Mesothelial cell of epicardium (in vitro differentiated cells): ENCODE measurements around the gene IMP4. TPM values are rescaled to one million over a fixed set of nuclear protein-coding genes. Genes with fewer than 3 reads are reported as not detected.

ENCODE experiments used
- DNase-seq, 2 experiments: peaks; one replicate each; pipeline ENCODE4 v3.0.0; 2021; ENCODE audit warnings: low spot score in 2 of 2; ENCODE audit not compliant: unreplicated experiment in 2 of 2
- H3K27ac Mint-ChIP-seq: 2 replicates; pipeline ENCODE4 v1.8.0; 2021; ENCODE audit warnings: mixed read lengths
- H3K27me3 Mint-ChIP-seq: 2 replicates; pipeline ENCODE4 v1.8.0; 2021; ENCODE audit warnings: low read depth, mixed read lengths
- H3K36me3 Mint-ChIP-seq: 2 replicates; pipeline ENCODE4 v1.8.0; 2021; ENCODE audit warnings: mixed read lengths
- H3K4me1 Mint-ChIP-seq: 2 replicates; pipeline ENCODE4 v1.8.0; 2021; ENCODE audit warnings: mixed read lengths
- H3K4me3 Mint-ChIP-seq: 2 replicates; pipeline ENCODE4 v1.8.0; 2021; ENCODE audit warnings: mild to moderate bottlenecking, moderate library complexity, mixed read lengths
- H3K9me3 Mint-ChIP-seq: 2 replicates; pipeline ENCODE4 v1.8.0; 2021; ENCODE audit warnings: mixed read lengths
- CTCF ChIP-seq: fragments of 200-600 bp; sonication (generic); IDR thresholded peaks from one replicate; pipeline ENCODE4 v1.5.0; 2021; ENCODE audit warnings: antibody characterized with exemption; ENCODE audit not compliant: unreplicated experiment
- total RNA-seq: library from RNA; stranded (reverse); gene quantifications from 3 replicates; pipeline ENCODE4 v1.2.1, GENCODE V29; 2021

Gene IMP4
- total RNA-seq, 1 donor from 2014 or later, result 46.9 TPM

- TF ChIP-seq CTCF, result no peak
- H3K27me3 Mint-ChIP-seq, result no peaks in the 10 kb centered on the region
- H3K36me3 Mint-ChIP-seq, result no peaks in the 10 kb centered on the region
- DNase-seq, result no peak
- no peak overlapping the region for H3K27ac Mint-ChIP-seq
- peaks cover 11% of the 10 kb centered on the region for H3K4me1 Mint-ChIP-seq
- no peak overlapping the region for H3K4me3 Mint-ChIP-seq
- no peaks in the 10 kb centered on the region for H3K9me3 Mint-ChIP-seq
Measured at GRCh38 chr2:130388221-130388907, 45.7 kb downstream of the IMP4 start.

- DNase-seq, result no peak
- Mint-ChIP-seq H3K27me3 (peaks cover 4% of the 10 kb centered on the region), H3K4me1 (peaks cover 11% of the 10 kb centered on the region), H3K9me3 (no peaks in the 10 kb centered on the region), H3K36me3 (no peaks in the 10 kb centered on the region), H3K4me3 (no peak overlapping the region), H3K27ac (no peak overlapping the region)
- TF ChIP-seq CTCF, result no peak
Measured at GRCh38 chr2:130389358-130389757, 46.7 kb downstream of the IMP4 start.

GRCh38 chr2:130389783-130390182, 47.1 kb downstream of the IMP4 start:
- TF ChIP-seq CTCF, result no peak
- H3K4me3 Mint-ChIP-seq, result no peak overlapping the region
- no peaks in the 10 kb centered on the region for H3K36me3 Mint-ChIP-seq
- peaks cover 4% of the 10 kb centered on the region for H3K27me3 Mint-ChIP-seq
- no peak overlapping the region for H3K27ac Mint-ChIP-seq
- DNase-seq, result no peak
- peaks cover 11% of the 10 kb centered on the region for H3K4me1 Mint-ChIP-seq
- H3K9me3 Mint-ChIP-seq, result no peaks in the 10 kb centered on the region

DNA sequence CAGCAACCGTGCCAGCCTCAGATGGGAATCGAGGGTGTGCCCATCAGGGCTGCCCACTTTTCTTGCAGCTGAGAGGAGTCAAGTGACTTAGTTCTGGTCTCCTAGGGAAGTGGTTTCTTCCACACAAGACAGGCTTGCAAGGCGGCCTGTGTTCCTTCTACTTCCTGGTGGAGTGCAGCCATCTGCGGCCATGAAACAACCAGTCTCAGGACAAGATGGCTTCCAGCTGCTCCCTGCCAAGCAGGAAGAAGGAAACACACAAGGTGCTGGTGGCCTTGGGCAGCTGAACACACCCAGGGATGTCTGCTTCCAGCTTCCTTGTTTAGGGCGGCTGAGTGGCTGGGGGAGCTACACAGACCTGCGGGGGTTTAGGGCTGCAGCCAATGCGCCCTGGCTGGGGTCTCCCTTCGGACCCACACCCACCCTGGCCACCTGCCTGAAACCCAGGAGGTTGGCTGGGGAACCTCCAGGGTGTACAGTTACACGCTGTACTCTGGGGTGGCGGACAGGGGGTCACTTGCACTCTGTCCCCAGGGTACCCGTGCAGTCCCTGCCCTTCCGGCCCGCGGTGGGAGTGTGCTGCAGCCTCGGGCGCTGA, 47.9 kb downstream of the IMP4 start:
- DNase-seq, result no peak
- Mint-ChIP-seq H3K4me1 (peaks cover 11% of the 10 kb centered on the region), H3K9me3 (no peaks in the 10 kb centered on the region), H3K4me3 (peak overlapping the region; percentile 81), H3K36me3 (no peaks in the 10 kb centered on the region), H3K27ac (peak overlapping the region; percentile 82), H3K27me3 (peaks cover 4% of the 10 kb centered on the region)
- TF ChIP-seq CTCF, result no peak

GRCh38 chr2:130391058-130391871, 48.6 kb downstream of the IMP4 start:
- H3K4me3 Mint-ChIP-seq, result peak overlapping the region; percentile 81
- no peaks in the 10 kb centered on the region for H3K36me3 Mint-ChIP-seq
- H3K4me1 Mint-ChIP-seq, result peaks cover 11% of the 10 kb centered on the region
- H3K27ac Mint-ChIP-seq, result peak overlapping the region; percentile 85
- peaks cover 5% of the 10 kb centered on the region for H3K27me3 Mint-ChIP-seq
- TF ChIP-seq CTCF, result no peak
- peak; percentile 56 to 80 for DNase-seq
- H3K9me3 Mint-ChIP-seq, result no peaks in the 10 kb centered on the region
